Mesodermal cell (in vitro differentiated cells): ENCODE measurements around the gene CTTN.

Source experiments
- H3K27ac ChIP-seq: 2 replicates; pipeline ENCODE4 v1.7.0; 2013; ENCODE audit warnings: mild to moderate bottlenecking, low read depth, low read length, moderate library complexity; ENCODE audit not compliant: severe bottlenecking
- H3K36me3 ChIP-seq: 2 replicates; pipeline ENCODE4 v1.7.1; 2013; ENCODE audit warnings: mild to moderate bottlenecking, low read length, moderate library complexity; ENCODE audit not compliant: control insufficient read depth, insufficient read depth
- H3K4me1 ChIP-seq: one replicate; pipeline ENCODE4 v1.7.1; 2013; ENCODE audit warnings: mild to moderate bottlenecking, low read length; ENCODE audit not compliant: insufficient read depth, control insufficient read depth, poor library complexity, severe bottlenecking
- H3K4me3 ChIP-seq: 2 replicates; pipeline ENCODE4 v1.7.0; 2013; ENCODE audit warnings: low read length, control low read depth, mild to moderate bottlenecking; ENCODE audit not compliant: insufficient read depth, poor library complexity, severe bottlenecking; ENCODE audit errors: extremely low read depth
- H3K9me3 ChIP-seq: 2 replicates; pipeline ENCODE4 v1.7.1; 2013; ENCODE audit warnings: mild to moderate bottlenecking, low read length, moderate library complexity; ENCODE audit not compliant: control insufficient read depth
- WGBS, 2 experiments: methylation state at CpG; one replicate each; pipeline ENCODE4 v1.1.5; 2013; ENCODE audit warnings: missing lambda C conversion rate in 2 of 2; ENCODE audit not compliant: insufficient coverage in 2 of 2; 5-methylcytosine and 5-hydroxymethylcytosine counted together

CTTN gene

GRCh38 chr11:70409871-70410270 is 11.5 kb downstream of the CTTN start:
- WGBS, 2 experiments = 94 to 96% methylated on average over 7 of the region's 7 CpGs
- no peak overlapping the region for H3K4me3 ChIP-seq
- H3K27ac ChIP-seq = no peak overlapping the region
- H3K4me1 ChIP-seq = peaks cover 7% of the 10 kb centered on the region
- H3K9me3 ChIP-seq = no peaks in the 10 kb centered on the region
- peaks cover 96% of the 10 kb centered on the region for H3K36me3 ChIP-seq

- Histone ChIP-seq H3K4me1 (peaks cover 4% of the 10 kb centered on the region), H3K9me3 (no peaks in the 10 kb centered on the region), H3K27ac (no peak overlapping the region), H3K36me3 (peaks cover 97% of the 10 kb centered on the region), H3K4me3 (no peak overlapping the region)
- WGBS, 2 experiments = 95 to 97% methylated on average over 24 to 27 of the region's 29 CpGs
These were observed 12.2 kb downstream of the CTTN start for GRCh38 chr11:70410276-70411205.

GRCh38 chr11:70411713-70412452 is 13.6 kb downstream of the CTTN start:
- Histone ChIP-seq H3K9me3 (no peaks in the 10 kb centered on the region), H3K4me3 (no peak overlapping the region), H3K27ac (no peak overlapping the region), H3K4me1 (peaks cover 3% of the 10 kb centered on the region), H3K36me3 (peaks cover 97% of the 10 kb centered on the region)
- 94% methylated on average over 13 to 15 of the region's 15 CpGs for WGBS, 2 experiments

DNA sequence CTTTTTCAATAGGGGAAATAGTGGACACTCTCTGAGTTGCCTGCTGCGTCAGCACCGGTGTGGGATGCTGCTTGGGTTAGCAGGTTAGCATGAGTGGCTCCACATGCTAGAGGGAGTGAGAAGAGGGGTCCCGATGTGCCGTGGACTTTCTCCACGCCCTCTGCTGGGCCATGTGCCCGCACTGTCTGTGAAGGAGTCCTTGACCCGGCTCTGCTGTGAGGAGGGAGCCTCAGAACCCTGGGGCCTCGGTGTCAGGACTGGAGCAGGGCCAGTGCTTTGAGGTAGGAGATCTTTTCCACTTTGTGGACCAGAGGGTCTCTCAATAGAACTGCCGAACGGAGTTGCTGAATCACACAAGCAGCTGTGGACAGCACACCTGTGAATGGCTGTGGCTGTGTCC is 14.8 kb downstream of the CTTN start:
- WGBS, 2 experiments = 94 to 96% methylated on average over 10 of the region's 10 CpGs
- Histone ChIP-seq H3K9me3 (no peaks in the 10 kb centered on the region), H3K4me1 (peaks cover 3% of the 10 kb centered on the region), H3K4me3 (no peak overlapping the region), H3K36me3 (peaks cover 97% of the 10 kb centered on the region), H3K27ac (no peak overlapping the region)

DNA sequence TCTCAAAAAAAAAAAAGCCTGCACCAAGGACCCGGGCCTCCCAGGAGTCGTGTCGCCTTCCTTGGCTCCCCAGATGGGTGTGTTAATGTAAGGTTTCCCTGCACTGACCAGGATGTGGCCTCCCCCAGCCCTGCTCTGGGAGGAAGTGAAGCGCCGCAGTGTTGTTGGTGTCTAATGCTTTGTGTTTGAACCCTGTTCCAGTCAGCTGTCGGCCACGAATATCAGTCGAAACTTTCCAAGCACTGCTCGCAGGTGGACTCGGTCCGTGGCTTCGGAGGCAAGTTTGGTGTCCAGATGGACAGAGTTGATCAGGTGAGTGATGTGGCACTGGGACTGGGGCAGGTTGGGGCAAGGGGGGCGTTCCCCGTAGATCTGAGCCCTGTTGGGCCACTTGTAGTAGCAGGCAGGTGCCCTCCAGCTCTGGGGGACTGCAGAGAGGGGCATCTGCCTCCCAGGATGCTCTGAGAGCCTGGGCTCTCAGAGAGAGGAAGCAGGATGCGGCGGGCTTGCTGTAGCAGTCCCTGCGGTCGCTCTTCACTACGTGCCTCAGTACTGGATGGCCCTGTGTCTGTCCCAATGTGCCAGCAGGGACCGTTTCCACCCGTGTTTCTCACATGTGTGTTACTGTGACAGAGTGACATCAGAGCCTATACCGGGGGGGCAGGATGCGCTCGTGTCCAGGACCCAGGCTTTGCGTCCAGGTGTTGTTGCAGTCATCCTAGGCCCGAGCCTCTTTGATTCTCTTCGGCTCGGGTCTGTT is 16.2 kb downstream of the CTTN start:
- H3K36me3 ChIP-seq = peaks cover 96% of the 10 kb centered on the region
- no peaks in the 10 kb centered on the region for H3K9me3 ChIP-seq
- H3K4me3 ChIP-seq = no peak overlapping the region
- WGBS, 2 experiments = 96 to 97% methylated on average over 24 to 28 of the region's 28 CpGs
- no peaks in the 10 kb centered on the region for H3K4me1 ChIP-seq
- no peak overlapping the region for H3K27ac ChIP-seq

GRCh38 chr11:70415191-70415590 is 16.9 kb downstream of the CTTN start:
- H3K36me3 ChIP-seq = peaks cover 96% of the 10 kb centered on the region

DNA sequence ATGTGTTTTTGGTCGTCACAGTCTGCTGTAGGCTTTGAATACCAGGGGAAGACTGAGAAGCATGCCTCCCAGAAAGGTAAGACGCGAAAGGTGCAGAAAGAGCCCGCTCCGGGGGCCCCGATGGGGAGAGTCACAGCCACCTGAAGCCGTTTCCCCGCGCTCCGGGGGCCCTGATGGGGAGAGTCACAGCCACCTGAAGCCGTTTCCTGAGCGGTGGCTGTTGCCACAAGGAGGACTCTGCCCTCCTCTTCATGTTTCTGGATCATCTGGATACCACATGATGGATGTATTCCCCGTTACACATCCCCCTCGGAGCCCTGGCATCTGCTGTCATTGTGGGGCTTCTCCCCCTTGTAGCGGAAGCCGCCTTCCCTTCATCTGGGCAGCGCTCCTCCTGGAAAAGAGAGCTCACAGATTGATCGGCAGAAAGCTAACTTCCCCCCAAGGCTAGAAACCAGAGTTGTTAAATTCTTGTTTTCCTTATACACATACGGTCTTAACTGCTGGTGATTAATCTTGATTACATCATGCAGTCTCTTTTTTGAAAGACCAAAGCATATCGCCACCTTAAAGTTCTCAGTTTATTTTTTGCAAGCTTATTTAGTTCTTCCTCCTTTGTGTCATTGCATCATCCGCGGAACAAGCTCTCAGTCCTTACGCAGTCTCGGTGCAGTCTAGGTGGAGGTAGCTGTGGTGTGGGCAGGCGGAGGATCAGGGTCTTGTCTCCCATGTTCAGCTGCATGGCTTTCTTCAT is 17.5 kb downstream of the CTTN start:
- Histone ChIP-seq H3K4me3 (no peak overlapping the region), H3K36me3 (peaks cover 96% of the 10 kb centered on the region), H3K27ac (no peak overlapping the region), H3K4me1 (no peaks in the 10 kb centered on the region), H3K9me3 (no peaks in the 10 kb centered on the region)
- 98 to 99% methylated on average over 20 to 24 of the region's 25 CpGs for WGBS, 2 experiments

More at GRCh38 chr11:70415191-70415590, 16.9 kb downstream of the CTTN start:
- Histone ChIP-seq H3K4me1 (no peaks in the 10 kb centered on the region), H3K4me3 (no peak overlapping the region), H3K27ac (no peak overlapping the region), H3K9me3 (no peaks in the 10 kb centered on the region)
- 88 to 98% methylated on average over 6 to 8 of the region's 10 CpGs for WGBS, 2 experiments

GRCh38 chr11:70416881-70417280 is 18.6 kb downstream of the CTTN start:
- no peaks in the 10 kb centered on the region for H3K9me3 ChIP-seq
- H3K36me3 ChIP-seq = peaks cover 96% of the 10 kb centered on the region
- no peaks in the 10 kb centered on the region for H3K4me1 ChIP-seq
- no peak overlapping the region for H3K4me3 ChIP-seq
- H3K27ac ChIP-seq = no peak overlapping the region
- 95 to 97% methylated on average over 19 of the region's 20 CpGs for WGBS, 2 experiments

DNA sequence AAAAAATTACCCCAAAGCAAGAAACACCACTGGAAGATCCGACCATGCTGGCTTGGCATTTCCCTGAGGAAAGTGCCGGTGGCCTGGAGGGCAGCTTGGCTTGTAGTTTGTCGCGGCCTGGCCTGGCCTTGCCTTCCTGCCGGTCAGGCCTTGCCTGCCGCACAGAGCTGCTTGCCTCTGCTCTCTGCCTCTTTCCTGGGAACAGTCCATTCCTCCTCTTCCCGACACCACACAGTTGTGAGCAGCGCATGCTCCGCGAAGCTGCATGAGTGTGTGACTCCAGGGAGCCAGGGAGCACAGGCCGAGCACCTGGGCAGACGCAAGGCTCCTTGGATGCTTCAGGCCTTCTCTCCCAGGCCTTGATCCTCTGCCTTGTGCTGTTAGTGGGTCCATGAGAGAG is 19.8 kb downstream of the CTTN start:
- 95 to 97% methylated on average over 6 to 12 of the region's 12 CpGs for WGBS, 2 experiments
- Histone ChIP-seq H3K4me1 (no peaks in the 10 kb centered on the region), H3K36me3 (peaks cover 96% of the 10 kb centered on the region), H3K9me3 (no peaks in the 10 kb centered on the region), H3K27ac (no peak overlapping the region), H3K4me3 (no peak overlapping the region)
